ENCODE results near the gene PRKCD.

DNA sequence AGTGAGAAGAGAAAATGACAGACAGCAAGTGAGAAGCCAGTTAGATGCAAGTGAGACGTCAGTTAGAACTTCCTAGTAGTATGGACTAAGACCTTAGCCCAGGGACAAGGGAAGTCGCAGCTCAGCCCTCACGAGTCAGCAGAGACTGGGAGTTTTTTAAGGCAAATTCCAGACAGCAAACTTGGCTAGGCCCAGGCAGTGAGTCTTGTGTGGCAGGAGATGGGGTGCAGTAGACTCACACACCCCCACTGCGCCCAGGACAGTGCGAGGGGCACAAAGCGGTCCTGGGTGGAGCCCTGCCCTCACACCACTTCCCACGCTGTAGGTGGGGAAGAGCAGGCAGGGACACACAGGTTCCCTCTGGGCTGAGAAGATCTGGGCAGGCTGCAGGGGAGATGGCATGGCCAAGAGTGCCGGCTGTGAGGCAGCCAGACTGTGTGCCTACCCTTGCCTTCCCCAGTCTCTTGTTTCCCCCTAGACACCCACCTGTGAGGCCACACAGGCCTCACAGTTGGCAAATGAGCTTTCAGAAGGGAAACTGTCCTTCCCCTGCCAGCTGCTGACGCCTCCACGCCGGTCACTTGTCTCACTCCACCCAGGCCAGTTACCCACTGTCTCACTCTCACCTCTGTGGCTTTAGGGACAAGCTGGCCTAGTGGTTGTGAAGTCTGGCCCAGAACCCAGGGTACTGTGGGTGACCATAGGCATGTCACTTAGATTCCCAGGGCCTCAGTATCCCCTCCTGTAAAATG is 13.7 kb upstream of the PRKCD start:
- TF ChIP-seq CTCF (IDR thresholded peaks at IDR 0.05) (no peak), POLR2A (IDR thresholded peaks at IDR 0.05) (no peak)
